Skin epidermis (tissue), 12 donors: ENCODE data around the gene TRIM8.
A peak's percentile ranks its signal among the peaks of the same experiment; 100 is the strongest.

Experiments
- H3K27ac ChIP-seq, 21 experiments: fragments of 200-600 bp; sonication (generic) in 11 of 21; one replicate each; pipeline ENCODE4 v1.5.0; 2020; ENCODE audit warnings: mild to moderate bottlenecking in 3 of 21, inconsistent platforms in 2 of 21, moderate library complexity in 2 of 21
- H3K4me3 ChIP-seq, 7 experiments: fragments of 200-600 bp; sonication (generic) in 2 of 7; one replicate each; pipeline ENCODE4 v1.5.0; 2020; ENCODE audit warnings: inconsistent platforms in 2 of 7, mild to moderate bottlenecking in 2 of 7, moderate library complexity in 1 of 7

The TRIM8 gene

GRCh38 chr10:102613785-102614184, 30.5 kb upstream of the TRIM8 start:
- Histone ChIP-seq H3K27ac (peak overlapping the region in 17 of 21 experiments; percentile 10 to 79 (median 57)), H3K4me3 (no peak overlapping the region)

- no peak overlapping the region for H3K4me3 ChIP-seq
- peak overlapping the region in 2 of 21 experiments; percentile 19 to 57 for H3K27ac ChIP-seq
Observed at GRCh38 chr10:102614888-102615287, 29.4 kb upstream of the TRIM8 start.

- Histone ChIP-seq H3K4me3 (no peak overlapping the region), H3K27ac (peak overlapping the region in 9 of 21 experiments; percentile 5 to 62 (median 19))
Observed at GRCh38 chr10:102615361-102615760, 28.9 kb upstream of the TRIM8 start.

DNA sequence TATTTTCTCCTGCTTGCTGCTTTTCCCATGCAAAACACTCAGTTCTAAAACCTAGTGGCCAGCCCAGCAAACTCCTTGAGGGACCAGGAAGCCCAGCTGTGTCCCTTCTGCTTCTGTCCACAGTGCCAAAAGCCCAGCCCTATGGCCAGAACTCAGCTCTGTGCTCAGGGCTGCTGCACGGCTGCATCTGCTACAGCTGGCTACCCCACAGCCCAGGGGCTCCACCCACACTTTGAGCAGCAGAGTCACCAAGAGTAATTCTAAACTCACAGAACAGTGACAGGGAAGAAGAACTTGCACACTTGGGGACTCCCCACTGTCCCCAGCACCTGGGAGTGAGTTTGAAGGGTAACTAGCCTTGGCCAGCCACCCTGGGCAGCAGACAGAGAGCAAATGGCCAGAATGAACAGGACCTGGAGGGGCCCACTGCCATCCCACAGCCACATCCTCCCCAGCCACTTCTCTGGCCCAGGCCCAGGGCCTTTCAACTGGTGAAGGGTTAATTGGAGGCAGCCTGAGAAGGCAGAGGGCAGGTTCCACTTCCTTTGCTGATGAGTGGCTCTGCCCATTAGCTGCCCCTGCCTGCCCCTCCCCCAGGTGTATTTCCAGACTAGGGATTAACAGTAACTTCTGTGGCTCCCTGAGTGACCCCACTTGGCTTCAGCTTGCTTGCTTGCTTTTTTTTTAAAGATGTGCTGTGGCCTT, 28.1 kb upstream of the TRIM8 start:
- peak overlapping the region in 8 of 21 experiments; percentile 5 to 62 (median 28) for H3K27ac ChIP-seq
- no peak overlapping the region for H3K4me3 ChIP-seq

- no peak overlapping the region for H3K27ac ChIP-seq
- no peak overlapping the region for H3K4me3 ChIP-seq
Observed at GRCh38 chr10:102617041-102617440, 27.2 kb upstream of the TRIM8 start.

DNA sequence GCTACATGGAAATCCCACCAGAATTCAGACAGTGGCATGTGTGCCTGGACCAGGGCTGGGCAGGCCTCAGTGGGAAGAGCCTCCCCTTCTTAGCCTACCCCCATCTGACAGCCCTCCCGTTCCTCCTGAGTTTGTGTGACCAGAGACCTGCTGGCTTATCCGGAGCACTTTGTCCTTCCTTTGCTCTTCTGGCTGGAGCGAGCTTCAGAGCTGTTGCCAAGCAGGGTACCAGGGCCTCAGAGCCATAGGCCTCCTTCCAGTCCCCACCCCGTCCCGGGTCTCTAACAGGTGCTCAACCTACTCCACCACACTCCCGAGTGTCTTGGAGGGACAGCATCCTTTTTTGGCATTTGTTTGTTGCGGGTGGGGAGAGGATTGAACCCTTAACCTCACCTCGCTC, 26.5 kb upstream of the TRIM8 start:
- Histone ChIP-seq H3K4me3 (no peak overlapping the region), H3K27ac (no peak overlapping the region)

GRCh38 chr10:102619281-102619981, 24.8 kb upstream of the TRIM8 start:
- no peak overlapping the region for H3K4me3 ChIP-seq
- H3K27ac ChIP-seq: peak overlapping the region in 11 of 21 experiments; percentile 5 to 76 (median 47)

- peak overlapping the region in 11 of 21 experiments; percentile 9 to 79 (median 56) for H3K27ac ChIP-seq
- no peak overlapping the region for H3K4me3 ChIP-seq
Observed at GRCh38 chr10:102620138-102620590, 24.1 kb upstream of the TRIM8 start.

- H3K27ac ChIP-seq: peak overlapping the region in 18 of 21 experiments; percentile 18 to 79 (median 58)
Observed at GRCh38 chr10:102620591-102621442, 23.5 kb upstream of the TRIM8 start.

GRCh38 chr10:102621443-102622325, 22.6 kb upstream of the TRIM8 start:
- H3K4me3 ChIP-seq: no peak overlapping the region
- H3K27ac ChIP-seq: peak overlapping the region in 19 of 21 experiments; percentile 19 to 79 (median 56)

More at GRCh38 chr10:102620591-102621442, 23.5 kb upstream of the TRIM8 start:
- no peak overlapping the region for H3K4me3 ChIP-seq

DNA sequence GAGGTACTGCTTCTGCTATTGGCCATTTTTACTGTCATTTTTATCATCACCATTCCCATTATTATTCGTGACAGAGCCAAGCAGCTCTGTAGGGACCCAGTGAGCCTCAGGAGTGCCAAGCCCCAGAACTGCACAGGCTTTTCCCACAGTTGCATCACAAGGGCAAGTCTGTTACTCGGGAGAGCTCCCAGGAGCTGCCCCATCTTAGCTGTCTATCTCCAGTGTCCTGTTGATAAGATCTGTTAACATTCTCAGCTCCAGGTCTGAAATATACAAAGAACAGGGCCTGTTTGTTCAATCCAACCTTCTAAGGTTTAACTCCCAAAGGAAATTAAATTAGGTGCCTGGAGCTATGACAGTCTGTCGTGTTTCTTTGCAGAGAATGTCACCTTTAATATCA, 20.2 kb upstream of the TRIM8 start:
- Histone ChIP-seq H3K4me3 (no peak overlapping the region), H3K27ac (peak overlapping the region in 2 of 21 experiments; percentile 19 to 30)

GRCh38 chr10:102624751-102625645, 19.3 kb upstream of the TRIM8 start:
- Histone ChIP-seq H3K4me3 (no peak overlapping the region), H3K27ac (peak overlapping the region in 8 of 21 experiments; percentile 9 to 96 (median 80))

GRCh38 chr10:102626026-102626685, 18.1 kb upstream of the TRIM8 start:
- no peak overlapping the region for H3K4me3 ChIP-seq
- peak overlapping the region in 14 of 21 experiments; percentile 23 to 96 (median 82) for H3K27ac ChIP-seq

DNA sequence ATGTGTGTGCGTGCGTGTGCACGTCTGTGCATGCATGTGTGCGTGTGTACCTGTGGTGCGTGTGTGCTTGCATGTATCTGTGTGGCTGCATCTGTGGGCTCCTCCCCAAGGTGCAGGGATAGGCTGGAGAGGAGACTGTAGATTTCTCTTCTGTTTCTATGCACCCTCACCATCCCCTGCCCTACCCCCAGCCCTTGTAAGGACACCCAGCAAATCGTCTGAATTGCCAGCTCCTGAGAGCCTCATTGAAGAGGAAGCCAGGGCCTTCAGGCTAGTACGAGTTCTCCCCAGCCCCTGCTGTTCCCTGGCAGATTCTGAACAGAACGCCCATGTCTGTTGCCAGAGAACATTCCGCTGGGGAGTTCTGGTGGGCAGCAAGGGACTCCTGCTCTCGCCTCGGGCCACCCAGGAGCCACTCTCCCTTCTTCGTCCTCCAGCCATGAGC, 17.0 kb upstream of the TRIM8 start:
- Histone ChIP-seq H3K27ac (peak overlapping the region in 20 of 21 experiments; percentile 12 to 96 (median 80)), H3K4me3 (no peak overlapping the region)

DNA sequence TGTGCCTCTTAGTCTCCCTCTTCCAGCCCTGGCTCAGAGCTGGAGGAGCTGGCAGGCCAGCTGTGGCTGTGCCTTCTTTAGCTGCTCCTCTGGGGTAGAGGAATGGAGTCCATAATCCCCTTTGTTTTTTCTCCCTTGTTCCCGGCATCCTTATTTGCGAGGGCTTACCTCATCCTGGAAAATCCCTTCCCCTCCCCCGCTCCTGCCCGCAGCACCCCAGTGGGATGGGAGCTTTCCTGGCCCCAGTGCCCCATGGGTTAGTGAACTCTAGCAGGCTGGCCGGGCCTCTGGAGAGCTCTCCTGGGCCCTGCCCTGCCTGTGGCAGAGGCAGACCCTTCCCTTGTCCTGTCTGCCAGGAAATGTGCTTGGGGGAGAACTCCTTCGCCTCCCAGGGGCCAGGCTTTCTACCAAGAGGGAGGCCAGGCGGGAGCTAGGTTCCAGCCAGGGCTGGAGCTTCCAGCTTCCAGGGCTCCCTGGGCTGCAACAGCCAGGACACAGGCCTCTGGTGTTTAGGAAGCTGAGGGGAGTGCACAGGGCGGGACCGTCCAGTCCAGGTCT, 16.5 kb upstream of the TRIM8 start:
- no peak overlapping the region for H3K4me3 ChIP-seq

DNA sequence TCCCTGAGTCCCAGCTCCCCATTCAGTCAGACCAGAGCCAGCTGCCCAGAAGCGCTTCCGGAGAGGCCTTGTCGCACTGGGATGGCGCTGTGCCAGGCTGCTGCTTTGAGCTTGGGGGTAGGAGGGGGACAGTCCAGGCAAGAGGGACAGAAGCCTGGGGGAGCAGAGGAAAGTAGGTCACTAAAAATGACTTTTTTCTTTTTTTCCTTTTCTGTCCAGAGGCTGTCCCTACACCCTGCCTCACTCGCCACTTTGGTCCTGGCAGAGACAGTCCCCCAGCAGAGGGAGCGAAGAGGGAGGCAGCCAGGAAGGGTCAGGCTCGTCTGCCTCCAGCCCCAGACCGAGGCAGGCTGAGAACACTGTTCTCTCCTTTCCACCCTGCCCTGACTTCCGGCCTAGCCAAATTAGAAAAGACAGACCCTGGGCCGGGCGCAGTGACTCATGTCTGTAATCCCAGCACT, 15.8 kb upstream of the TRIM8 start:
- no peak overlapping the region for H3K4me3 ChIP-seq
- peak overlapping the region in 20 of 21 experiments; percentile 12 to 96 (median 80) for H3K27ac ChIP-seq

More for the DNA sequence above, 16.5 kb upstream of the TRIM8 start:
- H3K27ac ChIP-seq: peak overlapping the region in 20 of 21 experiments; percentile 12 to 96 (median 80)
